ENCODE data around the gene NAP1L4.

Gene NAP1L4

DNA sequence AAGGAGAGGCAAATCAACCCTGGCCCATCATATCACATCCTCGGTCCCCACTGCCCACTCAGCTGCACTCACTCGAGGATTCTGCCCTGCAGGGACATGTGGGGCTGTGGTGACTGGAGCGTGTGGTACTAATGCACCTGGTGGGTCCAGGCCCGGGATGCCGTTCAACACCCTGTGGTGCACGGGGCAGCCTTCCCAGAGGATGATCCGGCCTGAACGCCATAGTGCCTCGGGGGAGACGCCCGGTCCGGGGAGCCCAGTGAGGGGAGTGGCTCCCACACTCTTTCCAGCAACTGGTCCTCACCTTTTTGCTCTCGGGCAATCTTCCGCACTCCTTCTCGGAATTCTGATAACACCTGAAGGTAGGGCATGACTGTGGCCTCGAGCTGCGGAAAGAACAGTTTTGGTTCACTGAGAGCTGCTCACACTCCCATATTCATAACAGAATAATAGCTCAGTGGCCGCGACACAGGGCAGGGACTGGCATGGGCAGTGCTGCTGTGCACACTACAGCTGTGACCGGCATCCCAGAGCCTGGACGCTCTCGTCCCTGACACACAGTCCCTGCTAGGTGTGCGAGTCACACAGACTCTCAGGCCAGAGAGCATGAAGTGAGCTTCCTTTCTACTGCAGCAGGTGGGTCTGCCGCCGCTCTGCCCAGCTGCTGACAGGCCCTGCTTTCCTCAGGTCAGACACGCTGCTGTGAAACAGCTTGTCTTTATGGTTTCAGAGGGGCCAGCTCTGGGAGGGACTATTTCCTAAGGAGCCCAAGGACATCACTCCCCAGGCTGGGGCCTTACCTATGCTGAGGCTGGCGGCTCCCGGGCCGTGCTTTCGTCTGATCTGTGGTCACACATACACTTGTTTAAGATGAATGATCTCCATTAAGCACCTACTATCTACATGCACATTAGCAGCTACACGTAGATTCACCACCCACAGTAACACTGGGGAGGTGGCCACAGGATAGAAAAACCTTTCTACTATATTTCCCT lies 20.1 kb upstream of the NAP1L4 start:
- no peak for DNase-seq (ENCODE audit: low read depth)
- TF ChIP-seq, protein P1, sequence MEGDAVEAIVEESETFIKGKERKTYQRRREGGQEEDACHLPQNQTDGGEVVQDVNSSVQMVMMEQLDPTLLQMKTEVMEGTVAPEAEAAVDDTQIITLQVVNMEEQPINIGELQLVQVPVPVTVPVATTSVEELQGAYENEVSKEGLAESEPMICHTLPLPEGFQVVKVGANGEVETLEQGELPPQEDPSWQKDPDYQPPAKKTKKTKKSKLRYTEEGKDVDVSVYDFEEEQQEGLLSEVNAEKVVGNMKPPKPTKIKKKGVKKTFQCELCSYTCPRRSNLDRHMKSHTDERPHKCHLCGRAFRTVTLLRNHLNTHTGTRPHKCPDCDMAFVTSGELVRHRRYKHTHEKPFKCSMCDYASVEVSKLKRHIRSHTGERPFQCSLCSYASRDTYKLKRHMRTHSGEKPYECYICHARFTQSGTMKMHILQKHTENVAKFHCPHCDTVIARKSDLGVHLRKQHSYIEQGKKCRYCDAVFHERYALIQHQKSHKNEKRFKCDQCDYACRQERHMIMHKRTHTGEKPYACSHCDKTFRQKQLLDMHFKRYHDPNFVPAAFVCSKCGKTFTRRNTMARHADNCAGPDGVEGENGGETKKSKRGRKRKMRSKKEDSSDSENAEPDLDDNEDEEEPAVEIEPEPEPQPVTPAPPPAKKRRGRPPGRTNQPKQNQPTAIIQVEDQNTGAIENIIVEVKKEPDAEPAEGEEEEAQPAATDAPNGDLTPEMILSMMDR (IDR thresholded peaks at IDR 0.05; ENCODE audit: low read depth, low read length, missing control alignments), result no peak
- in situ Hi-C loops (cut with HindIII; ENCODE audit: low sequenced_read_pairs), result no loop called here
- no peak overlapping the region for H3K4me3 ChIP-seq (ENCODE audit: low read depth, low read length)

DNA sequence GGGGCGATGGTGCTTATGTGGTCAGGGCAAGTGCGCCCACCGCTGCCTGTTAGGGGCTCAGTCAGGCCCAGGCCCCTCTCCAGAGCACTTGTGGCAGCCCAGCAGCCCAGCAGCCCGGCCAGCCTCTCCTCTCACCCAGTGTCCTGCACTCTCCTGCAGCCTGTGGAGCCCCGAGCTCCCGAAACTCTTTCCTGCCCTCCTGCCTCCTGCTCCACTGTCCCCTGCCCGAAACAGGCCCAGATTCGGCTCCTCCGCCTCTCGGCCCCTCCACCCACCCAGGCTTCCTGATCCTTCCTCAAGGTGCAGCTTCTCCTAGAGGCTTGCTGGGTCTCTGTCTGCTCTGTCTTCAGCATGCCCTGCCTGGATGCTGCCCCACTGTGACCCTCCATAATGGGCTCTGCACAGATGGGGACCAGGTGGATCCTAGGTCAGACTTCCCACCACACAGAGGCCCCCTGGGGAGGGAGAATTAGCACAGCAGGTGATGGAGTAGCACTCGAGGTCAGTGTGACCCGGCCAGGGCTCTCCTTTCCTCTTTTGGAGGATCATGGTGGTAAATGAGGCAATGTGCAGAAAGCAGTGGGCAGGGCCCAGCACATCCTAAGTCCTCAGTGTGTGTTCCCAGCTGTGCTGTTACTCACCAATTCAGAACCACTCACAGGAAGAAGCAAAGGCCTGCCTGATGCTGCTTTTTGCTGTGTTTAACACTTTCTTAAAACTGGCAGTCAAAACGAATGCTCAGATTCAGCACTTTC lies 18.6 kb upstream of the NAP1L4 start:
- H3K4me3 ChIP-seq (ENCODE audit: low read depth, low read length), result no peak overlapping the region
- in situ Hi-C loops (cut with HindIII; ENCODE audit: low sequenced_read_pairs), result no loop called here
- DNase-seq (ENCODE audit: low read depth), result no peak
- TF ChIP-seq, protein P1 (IDR thresholded peaks at IDR 0.05; ENCODE audit: low read depth, low read length, missing control alignments), result no peak

DNA sequence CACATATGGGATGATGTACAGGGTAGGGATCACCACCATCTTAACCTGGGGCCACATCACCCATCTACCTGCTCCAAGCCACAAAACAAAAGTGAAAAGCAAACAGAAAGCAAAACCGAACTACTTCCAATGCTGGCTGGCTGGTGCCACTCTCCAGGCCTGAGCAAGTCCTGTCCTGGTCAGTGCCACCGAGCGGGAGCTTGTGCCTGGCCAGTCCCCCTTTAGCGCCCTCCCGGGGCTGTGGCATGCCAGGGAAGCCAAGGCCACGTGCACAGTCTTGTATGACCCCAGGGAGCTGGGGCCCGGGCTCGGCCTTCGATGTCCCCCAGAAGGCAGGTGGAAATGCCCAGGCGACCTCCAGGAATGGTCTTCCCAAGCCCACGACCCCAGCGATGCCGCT lies 17.9 kb upstream of the NAP1L4 start:
- no peak overlapping the region for H3K4me3 ChIP-seq (ENCODE audit: low read depth, low read length)
- TF ChIP-seq, protein P1 (IDR thresholded peaks at IDR 0.05; ENCODE audit: low read depth, low read length, missing control alignments), result no peak
- in situ Hi-C loops (cut with HindIII; ENCODE audit: low sequenced_read_pairs), result no loop called here
- DNase-seq (ENCODE audit: low read depth), result no peak

DNA sequence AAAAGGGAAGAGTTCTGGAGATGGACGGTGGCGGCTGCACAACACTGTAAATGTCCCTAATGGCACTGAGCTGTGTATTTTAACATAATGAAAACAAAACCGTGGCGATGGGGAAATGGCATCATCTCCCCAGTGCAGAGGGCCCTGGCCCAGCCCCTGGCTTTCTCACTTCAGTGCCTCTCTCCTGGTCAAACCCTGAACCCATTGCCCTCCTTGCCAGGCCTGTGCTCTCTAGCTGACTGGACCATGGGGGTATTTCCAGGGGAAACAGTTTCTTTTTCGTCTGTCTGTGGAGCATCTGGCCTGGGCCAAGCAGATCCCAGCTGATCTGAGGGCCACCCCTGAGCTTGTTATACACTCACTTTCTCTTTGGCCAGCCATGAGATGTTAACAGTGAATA lies 17.4 kb upstream of the NAP1L4 start:
- in situ Hi-C loops (cut with HindIII; ENCODE audit: low sequenced_read_pairs), result no loop called here
- DNase-seq (ENCODE audit: low read depth), result no peak
- TF ChIP-seq, protein P1 (IDR thresholded peaks at IDR 0.05; ENCODE audit: low read depth, low read length, missing control alignments), result no peak
- no peak overlapping the region for H3K4me3 ChIP-seq (ENCODE audit: low read depth, low read length)

DNA sequence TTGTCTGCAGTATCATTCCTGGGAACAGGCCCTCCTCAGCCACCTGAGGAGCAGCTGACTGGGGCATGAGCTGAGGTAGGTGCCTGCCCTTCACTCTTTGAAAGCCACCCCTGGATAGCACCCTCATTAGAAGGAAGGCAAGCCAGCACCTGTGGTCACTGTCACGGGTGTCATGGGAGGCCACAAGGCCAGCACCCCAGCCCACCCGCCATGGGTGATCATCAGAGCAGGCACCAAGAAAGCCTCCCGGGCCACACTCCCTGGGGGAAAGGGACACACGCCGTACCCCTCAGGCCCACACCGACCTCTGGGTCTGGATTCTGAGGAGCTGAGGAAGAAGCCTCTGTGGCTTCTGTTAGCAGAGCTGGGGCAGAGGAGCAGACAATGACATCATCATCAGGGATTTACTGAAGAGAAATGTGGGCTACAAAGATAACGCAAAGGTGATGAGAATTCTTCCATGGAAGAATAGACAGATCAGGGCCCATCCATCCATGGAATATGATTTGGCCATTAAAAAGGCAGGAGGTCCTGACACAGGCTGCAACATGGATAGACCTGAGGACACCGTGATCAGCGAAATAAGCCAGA lies 16.7 kb upstream of the NAP1L4 start:
- no peak for DNase-seq (ENCODE audit: low read depth)
- in situ Hi-C loops (cut with HindIII; ENCODE audit: low sequenced_read_pairs), result no loop called here
- TF ChIP-seq, protein P1 (IDR thresholded peaks at IDR 0.05; ENCODE audit: low read depth, low read length, missing control alignments), result no peak
- H3K4me3 ChIP-seq (ENCODE audit: low read depth, low read length), result no peak overlapping the region

DNA sequence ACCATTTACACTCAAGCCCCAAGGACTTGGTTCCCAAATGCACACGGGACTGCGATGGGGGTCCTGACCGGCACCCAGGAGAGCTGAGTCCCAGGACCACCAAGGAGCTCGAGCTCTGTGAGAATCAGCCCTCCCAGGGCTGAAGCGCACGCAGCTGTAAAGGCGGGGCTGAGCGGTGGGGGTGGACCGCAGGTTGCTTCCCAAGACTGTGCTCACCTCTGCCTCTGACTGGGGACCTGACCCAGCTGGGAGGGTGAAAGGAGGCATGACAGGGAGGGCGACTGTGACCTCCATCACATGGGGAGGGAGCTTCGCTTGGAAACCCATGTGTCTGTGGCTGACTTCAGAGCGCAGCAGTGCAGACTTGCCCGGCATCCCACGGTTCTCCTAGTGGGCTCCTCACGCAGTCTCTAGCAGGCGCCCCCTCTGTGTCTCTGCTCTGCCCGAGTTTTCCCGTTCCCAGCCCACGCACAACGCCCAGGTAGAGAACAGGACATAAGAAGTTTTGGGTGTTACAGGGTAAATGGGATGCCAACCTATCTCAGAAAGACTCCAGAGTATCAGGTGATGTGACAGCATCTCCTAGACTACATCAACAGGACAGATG lies 15.4 kb upstream of the NAP1L4 start:
- in situ Hi-C loops (cut with HindIII; ENCODE audit: low sequenced_read_pairs), result no loop called here

More for the DNA sequence above, 15.4 kb upstream of the NAP1L4 start:
- TF ChIP-seq, protein P1 (IDR thresholded peaks at IDR 0.05; ENCODE audit: low read depth, low read length, missing control alignments), result no peak
- no peak for DNase-seq (ENCODE audit: low read depth)
- H3K4me3 ChIP-seq (ENCODE audit: low read depth, low read length), result no peak overlapping the region
